Measurements from ENCODE around the gene NUAK2. TPM values are rescaled to one million over a fixed set of nuclear protein-coding genes. Genes with fewer than 3 reads are reported as not detected.
A peak's percentile ranks its signal among the peaks of the same experiment; 100 is the strongest.

Gene NUAK2
- total and polyA plus RNA-seq, 2 of the 8 experiments (the other 6 are each of a cell fraction or from before 2014, with no cell fraction given), result 9.4 to 12.9 TPM

GRCh38 chr1:205283270-205284147 lies 38.0 kb downstream of the NUAK2 start:
- no peak overlapping the region for H2AFZ ChIP-seq (ENCODE audit: low read length)
- 81% methylated on average over 13 of the region's 15 CpGs; no CpG with 5 or more reads in 1 of the 2 experiments for WGBS, 2 experiments (ENCODE audit: extremely low coverage in 1 of 2, insufficient coverage in 1 of 2, insufficient read length in 1 of 2, insufficient replicate concordance in 2 of 2, low coverage in 1 of 2, low lambda C conversion rate in 2 of 2, missing lambda C conversion rate in 1 of 2)
- H3K27ac ChIP-seq (ENCODE audit: low read depth, low read length), result no peak overlapping the region

More at GRCh38 chr1:205283270-205284147, 38.0 kb downstream of the NUAK2 start:
- Histone ChIP-seq H2BK12ac (ENCODE audit: low read depth, low read length) (peak overlapping the region; percentile 97; the same call in 1 of the 2 replicates), H3K4ac (replicated peaks; ENCODE audit: insufficient read length, low read depth, low read length) (no peak overlapping the region), H2BK120ac (replicated peaks; ENCODE audit: low read depth, low read length) (no peak overlapping the region), H2BK20ac (ENCODE audit: low read length) (peak overlapping the region; percentile 68), H4K20me1 (replicated peaks in 1 of 2; ENCODE audit: control insufficient read depth in 1 of 2, insufficient read depth in 2 of 2, low read length in 2 of 2) (no peaks in the 10 kb centered on the region), H3K23me2 (ENCODE audit: low read depth, low read length) (no peaks in the 10 kb centered on the region), H3K36me3 (ENCODE audit: control insufficient read depth in 2 of 4, insufficient read depth in 4 of 4, low read length in 3 of 4) (no peaks in the 10 kb centered on the region), H3K18ac (ENCODE audit: extremely low read depth, low read length) (peak overlapping the region; percentile 66), H3K27me3 (replicated peaks in 1 of 4; ENCODE audit: control insufficient read depth in 3 of 4, extremely low read depth in 1 of 4, insufficient read depth in 3 of 4, low read length in 3 of 4) (no peaks in the 10 kb centered on the region; a peak in 1 of 7 replicates), H2BK15ac (ENCODE audit: low read length) (peak overlapping the region; percentile 66), H4K91ac (replicated peaks; ENCODE audit: insufficient read length, low read length) (peak overlapping the region; percentile 95), H2BK5ac (ENCODE audit: low read depth, low read length) (peak overlapping the region; percentile 90), H3K4me3 (ENCODE audit: extremely low read depth in 1 of 4, insufficient read depth in 2 of 4, low read depth in 3 of 4, low read length in 4 of 4) (no peak overlapping the region), H3K14ac (ENCODE audit: insufficient read length) (no peak overlapping the region), H3K79me1 (ENCODE audit: low read depth, low read length) (no peaks in the 10 kb centered on the region), H3K4me2 (ENCODE audit: insufficient read depth in 1 of 2, low read depth in 2 of 2, low read length in 2 of 2) (no peak overlapping the region), H3K9ac (replicated peaks in 1 of 4; ENCODE audit: extremely low read depth in 1 of 4, low read depth in 3 of 4, low read length in 3 of 4) (no peak overlapping the region), H3K23ac (ENCODE audit: insufficient read length) (no peak overlapping the region), H4K5ac (ENCODE audit: insufficient read length, low read depth, low read length) (no peak overlapping the region), H3K79me2 (ENCODE audit: control insufficient read depth in 1 of 2, insufficient read depth in 2 of 2, low read length in 2 of 2) (no peaks in the 10 kb centered on the region), H3K9me3 (ENCODE audit: insufficient read depth in 2 of 2, low read depth in 1 of 2, low read length in 1 of 2) (no peaks in the 10 kb centered on the region), H3K4me1 (replicated peaks in 1 of 4; ENCODE audit: control insufficient read depth in 3 of 4, insufficient read depth in 4 of 4, low read length in 3 of 4) (peaks cover 9 to 26% (median 18%) of the 10 kb centered on the region in 4 experiments), H4K8ac (ENCODE audit: extremely low read depth, insufficient read depth, low read length) (no peak overlapping the region), H2AK5ac (ENCODE audit: low read depth, low read length) (peak overlapping the region; percentile 91; the same call in 1 of the 2 replicates), H3K56ac (replicated peaks; ENCODE audit: insufficient read length, low read depth, low read length) (no peak overlapping the region)
- ChIA-PET POLR2A (ENCODE audit: partially characterized antibody) (interaction anchor here (1.1 to 2.8 kb wide), 7 partner anchors 10 to 41 kb away, joined by 5 to 21 read pairs (median 8); partner anchors contain the start of gene NUAK2), CTCF (ENCODE audit: partially characterized antibody) (interaction anchor here (1.3 to 42.6 kb wide), 5 partner anchors 9 to 167 kb away, joined by 3 to 2424 read pairs (median 28); partner anchors contain the start of genes KLHDC8A and NUAK2)
- FAIRE-seq, result no peak
- DNase-seq (ENCODE audit: low read depth in 1 of 2, low spot score in 2 of 2), result no peak
- no peak for TF ChIP-seq TAF7 (optimal IDR thresholded peaks at IDR 0.05; ENCODE audit: borderline replicate concordance, low read depth, low read length)
- no peak for TF ChIP-seq BCL11A (IDR thresholded peaks at IDR 0.05; ENCODE audit: low read depth in 2 of 2, low read length in 2 of 2)
- TF ChIP-seq ATF3 (IDR thresholded peaks at IDR 0.05; ENCODE audit: insufficient read depth, low read depth, low read length), result no peak
- TF ChIP-seq RBBP5 (IDR thresholded peaks at IDR 0.05; ENCODE audit: borderline replicate concordance, low read depth, low read length), result no peak
- TF ChIP-seq JUN (IDR thresholded peaks at IDR 0.05; ENCODE audit: low read depth, low read length), result no peak
- TF ChIP-seq RNF2 (IDR thresholded peaks at IDR 0.05; ENCODE audit: borderline replicate concordance, low read depth, low read length, missing control alignments, poor library complexity, severe bottlenecking), result no peak
- no peak for TF ChIP-seq ZNF274 (IDR thresholded peaks at IDR 0.05; ENCODE audit: borderline replicate concordance, extremely low read depth, low read length)
- no peak for TF ChIP-seq PHF8 (conservative IDR thresholded peaks at IDR 0.05; ENCODE audit: low read depth, low read length)
